Glutamatergic neuron (in vitro differentiated cells): ENCODE results near the gene CASKIN1. TPM values are rescaled to one million over a fixed set of nuclear protein-coding genes. Genes with fewer than 3 reads are reported as not detected.
A peak's percentile ranks its signal among the peaks of the same experiment; 100 is the strongest.

ENCODE experiments used
- DNase-seq: peaks from one replicate; pipeline ENCODE4 v3.0.0; 2022
- H3K27ac Mint-ChIP-seq: one replicate; pipeline ENCODE4 v1.8.0; 2020; ENCODE audit warnings: mild to moderate bottlenecking, mixed read lengths, inconsistent platforms; ENCODE audit not compliant: unreplicated experiment
- H3K27me3 Mint-ChIP-seq: one replicate; pipeline ENCODE4 v1.8.0; 2020; ENCODE audit warnings: mild to moderate bottlenecking, moderate library complexity, mixed read lengths, inconsistent platforms; ENCODE audit not compliant: unreplicated experiment
- H3K36me3 Mint-ChIP-seq: one replicate; pipeline ENCODE4 v1.8.0; 2020; ENCODE audit warnings: mild to moderate bottlenecking, mixed read lengths, inconsistent platforms; ENCODE audit not compliant: unreplicated experiment
- H3K4me1 Mint-ChIP-seq: one replicate; pipeline ENCODE4 v1.8.0; 2020; ENCODE audit warnings: mild to moderate bottlenecking, low read depth, mixed read lengths, inconsistent platforms; ENCODE audit not compliant: unreplicated experiment
- H3K4me3 Mint-ChIP-seq: one replicate; pipeline ENCODE4 v1.8.0; 2020; ENCODE audit warnings: mild to moderate bottlenecking, mixed read lengths, inconsistent platforms; ENCODE audit not compliant: unreplicated experiment
- H3K9me3 Mint-ChIP-seq: one replicate; pipeline ENCODE4 v1.8.0; 2020; ENCODE audit warnings: mild to moderate bottlenecking, moderate library complexity, mixed read lengths, inconsistent platforms; ENCODE audit not compliant: unreplicated experiment
- total RNA-seq: library from RNA; stranded (reverse); fragmentation: NEBNext Ultra II Directional; extraction: Animal tissue kit (Norgen Biotek cat#: 25700); gene quantifications from one replicate; pipeline ENCODE4 v1.2.1, GENCODE V29; 2021; ENCODE audit not compliant: unreplicated experiment
- TF ChIP-seq, protein P1 (sequence below): fragments of 200-600 bp; sonication (generic); IDR thresholded peaks from one replicate; pipeline ENCODE4 v1.5.0; 2021; ENCODE audit not compliant: partially characterized antibody, unreplicated experiment

CASKIN1 gene
- total RNA-seq, 1 donor from 2014 or later, result 31.6 TPM

DNA sequence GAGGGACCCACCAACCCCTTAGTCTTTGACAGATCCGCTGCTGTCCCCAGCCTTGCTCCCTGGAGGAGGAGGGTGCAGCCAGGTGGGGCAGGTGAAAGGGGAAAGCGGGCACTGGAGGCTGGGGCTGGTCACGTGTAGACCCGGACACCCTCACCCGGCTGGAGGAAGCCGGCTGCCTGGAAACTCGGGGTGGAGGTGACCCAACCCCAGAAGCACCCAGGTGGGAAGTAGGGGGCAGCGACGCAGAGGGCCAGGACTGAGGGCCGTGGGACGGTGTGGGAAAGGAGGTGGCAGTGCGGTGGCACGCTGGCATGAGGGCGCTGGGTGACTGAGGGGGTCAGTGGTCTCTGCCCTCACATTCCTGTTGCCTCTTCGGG lies 38.2 kb downstream of the CASKIN1 start:
- Mint-ChIP-seq H3K27me3 (peaks cover 15% of the 10 kb centered on the region), H3K27ac (no peak overlapping the region), H3K4me3 (no peak overlapping the region), H3K4me1 (peaks cover 13% of the 10 kb centered on the region), H3K9me3 (peaks cover 12% of the 10 kb centered on the region), H3K36me3 (no peaks in the 10 kb centered on the region)
- TF ChIP-seq, protein P1, sequence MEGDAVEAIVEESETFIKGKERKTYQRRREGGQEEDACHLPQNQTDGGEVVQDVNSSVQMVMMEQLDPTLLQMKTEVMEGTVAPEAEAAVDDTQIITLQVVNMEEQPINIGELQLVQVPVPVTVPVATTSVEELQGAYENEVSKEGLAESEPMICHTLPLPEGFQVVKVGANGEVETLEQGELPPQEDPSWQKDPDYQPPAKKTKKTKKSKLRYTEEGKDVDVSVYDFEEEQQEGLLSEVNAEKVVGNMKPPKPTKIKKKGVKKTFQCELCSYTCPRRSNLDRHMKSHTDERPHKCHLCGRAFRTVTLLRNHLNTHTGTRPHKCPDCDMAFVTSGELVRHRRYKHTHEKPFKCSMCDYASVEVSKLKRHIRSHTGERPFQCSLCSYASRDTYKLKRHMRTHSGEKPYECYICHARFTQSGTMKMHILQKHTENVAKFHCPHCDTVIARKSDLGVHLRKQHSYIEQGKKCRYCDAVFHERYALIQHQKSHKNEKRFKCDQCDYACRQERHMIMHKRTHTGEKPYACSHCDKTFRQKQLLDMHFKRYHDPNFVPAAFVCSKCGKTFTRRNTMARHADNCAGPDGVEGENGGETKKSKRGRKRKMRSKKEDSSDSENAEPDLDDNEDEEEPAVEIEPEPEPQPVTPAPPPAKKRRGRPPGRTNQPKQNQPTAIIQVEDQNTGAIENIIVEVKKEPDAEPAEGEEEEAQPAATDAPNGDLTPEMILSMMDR, result no peak
- DNase-seq, result no peak

DNA sequence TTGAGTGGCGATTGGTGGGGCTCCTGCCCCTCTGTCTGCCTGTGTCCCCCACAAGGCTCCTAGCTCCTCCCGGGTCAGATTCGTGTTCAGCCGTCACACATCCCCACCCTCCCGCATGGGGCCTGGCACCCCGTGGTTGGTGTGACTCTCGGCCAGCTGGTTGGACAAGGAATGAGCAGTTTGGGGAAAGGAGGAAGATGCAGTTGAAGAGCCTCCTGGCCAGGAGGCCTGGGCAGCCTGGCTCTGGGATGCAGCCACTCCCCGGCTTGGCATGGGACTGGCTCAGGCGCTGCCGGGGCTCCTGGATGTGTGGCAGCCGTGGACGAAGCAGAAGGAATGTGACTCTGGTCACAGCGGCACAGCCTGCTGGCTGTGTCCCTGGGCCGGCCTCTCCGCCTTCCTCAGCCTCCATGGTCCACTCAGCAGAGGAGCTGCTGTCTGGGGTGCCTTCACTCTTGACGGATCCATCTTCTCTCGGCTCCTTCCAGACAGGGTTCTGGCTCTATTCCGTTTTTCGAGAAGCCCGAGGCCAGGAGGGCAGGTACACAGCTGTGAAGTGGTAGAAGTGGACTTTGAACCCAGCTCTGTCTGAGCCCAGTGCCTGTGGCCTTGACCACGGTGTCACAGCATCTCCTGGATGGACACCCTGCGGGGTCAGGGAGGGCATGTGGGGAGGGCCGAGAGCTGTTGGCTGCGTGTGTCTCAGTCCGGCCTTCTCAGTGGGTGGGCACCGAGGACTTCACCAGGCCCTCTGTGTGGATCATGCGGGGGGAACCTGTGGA lies 38.7 kb downstream of the CASKIN1 start:
- no peaks in the 10 kb centered on the region for H3K36me3 Mint-ChIP-seq
- peaks cover 15% of the 10 kb centered on the region for H3K27me3 Mint-ChIP-seq
- peaks cover 12% of the 10 kb centered on the region for H3K9me3 Mint-ChIP-seq
- TF ChIP-seq, protein P1, result no peak
- H3K4me3 Mint-ChIP-seq, result peak overlapping the region; percentile 95
- H3K27ac Mint-ChIP-seq, result peak overlapping the region; percentile 48
- DNase-seq, result no peak
- H3K4me1 Mint-ChIP-seq, result peaks cover 13% of the 10 kb centered on the region

DNA sequence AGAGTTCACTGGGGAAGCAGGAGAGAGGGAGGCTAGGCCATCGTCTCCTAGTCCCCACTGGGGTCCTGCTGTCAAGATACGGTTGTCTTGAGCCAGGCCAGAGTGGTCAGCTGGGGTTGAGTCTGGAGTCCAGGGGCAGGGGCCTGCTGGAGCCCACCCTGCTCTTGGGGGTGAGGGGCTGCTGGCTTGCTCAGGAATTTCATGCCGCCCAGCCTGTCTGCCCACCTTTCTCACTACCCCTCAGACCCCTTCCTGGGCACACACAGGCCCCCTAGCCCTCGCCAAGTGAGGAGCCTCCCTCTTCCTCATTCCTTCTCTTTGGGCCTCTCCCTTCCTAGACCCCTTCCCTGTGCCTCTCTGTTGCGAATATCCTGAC lies 39.6 kb downstream of the CASKIN1 start:
- peaks cover 15% of the 10 kb centered on the region for H3K27me3 Mint-ChIP-seq
- peak overlapping the region; percentile 95 for H3K4me3 Mint-ChIP-seq
- peaks cover 12% of the 10 kb centered on the region for H3K9me3 Mint-ChIP-seq
- DNase-seq, result no peak
- H3K36me3 Mint-ChIP-seq, result no peaks in the 10 kb centered on the region
- H3K27ac Mint-ChIP-seq, result peak overlapping the region; percentile 48
- H3K4me1 Mint-ChIP-seq, result peaks cover 15% of the 10 kb centered on the region
- TF ChIP-seq, protein P1, result no peak

DNA sequence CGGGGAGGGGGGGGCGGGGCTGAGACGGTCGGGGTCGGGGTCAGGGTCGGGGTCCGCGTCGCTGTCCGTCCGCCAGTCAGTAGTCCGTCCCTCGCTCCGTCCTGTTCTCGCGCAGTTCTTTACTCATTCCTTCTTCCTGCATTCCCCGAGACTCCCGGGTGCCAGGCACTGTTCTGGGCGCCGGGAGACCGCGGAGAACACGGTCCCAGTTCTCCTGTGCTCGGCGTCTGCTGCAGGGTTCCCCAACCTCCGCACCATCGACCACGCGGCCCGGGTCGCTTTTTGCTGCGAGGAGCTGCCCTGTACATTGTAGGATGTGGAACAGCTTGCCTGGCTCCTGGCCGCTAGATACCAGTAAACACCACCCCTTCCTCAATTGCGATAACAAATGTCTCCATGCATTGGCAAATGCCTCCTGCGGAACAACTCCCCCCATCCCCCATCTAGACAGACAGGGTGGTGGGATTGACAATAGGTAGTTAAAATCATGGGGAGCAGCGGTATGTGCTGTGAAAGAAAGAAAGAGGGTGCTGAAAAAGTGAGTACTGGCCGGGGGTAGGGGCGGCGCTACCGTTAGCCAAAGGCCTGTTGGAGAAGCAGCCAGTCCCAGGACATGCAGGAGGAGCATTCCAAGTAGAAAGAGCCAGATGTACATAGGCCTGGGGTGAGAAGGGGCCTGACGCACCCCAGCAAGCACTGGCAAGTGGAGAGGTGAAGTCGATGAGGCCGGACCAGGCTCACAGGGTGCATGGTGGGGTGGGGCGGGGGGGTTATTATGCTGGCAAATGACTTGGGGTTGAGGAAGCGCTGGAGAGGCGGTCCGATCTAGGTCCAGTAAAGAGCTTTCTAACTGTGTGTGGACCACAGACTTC lies 40.2 kb downstream of the CASKIN1 start:
- peaks cover 14% of the 10 kb centered on the region for H3K9me3 Mint-ChIP-seq
- H3K4me3 Mint-ChIP-seq, result peak overlapping the region; percentile 95
- no peaks in the 10 kb centered on the region for H3K36me3 Mint-ChIP-seq
- peaks cover 20% of the 10 kb centered on the region for H3K4me1 Mint-ChIP-seq
- DNase-seq, result no peak
- TF ChIP-seq, protein P1, result no peak
- peak overlapping the region; percentile 76 for H3K27ac Mint-ChIP-seq
- H3K27me3 Mint-ChIP-seq, result peaks cover 18% of the 10 kb centered on the region
